HG02642 (cell line): Measurements from ENCODE around the gene PPP1R3D.
A peak's percentile ranks its signal among the peaks of the same experiment; 100 is the strongest.
"Not testable (repeated sequence)": the region's sequence is repeated elsewhere in the genome, so short reads cannot be mapped to it uniquely, and the experiment has no call there.

Experiments
- ATAC-seq: cut with Tn5 transposase; IDR thresholded peaks from one replicate; pipeline ENCODE4 v1.9.1; 2021; ENCODE audit warnings: mild to moderate bottlenecking; ENCODE audit not compliant: unreplicated experiment, poor library complexity

Gene PPP1R3D

GRCh38 chr20:59940129-59940955, at the start of gene PPP1R3D, which contains the start of gene FAM217B:
TSS of gene PPP1R3D (minus strand) at chr20:59940305. CDS start at chr20:59939931, 374 bp downstream.
TSS of gene FAM217B (plus strand) at chr20:59940389. CDS start at chr20:59943944, 3,555 bp downstream.
- ATAC-seq = peak; percentile 94

- ATAC-seq = no peak
These were observed 48.0 kb upstream of the PPP1R3D start for GRCh38 chr20:59988141-59988540.

GRCh38 chr20:59987135-59987534, 47.0 kb upstream of the PPP1R3D start:
- no peak for ATAC-seq

- ATAC-seq = no peak
These were observed 45.8 kb upstream of the PPP1R3D start for GRCh38 chr20:59985864-59986263.

GRCh38 chr20:59985164-59985563, 45.1 kb upstream of the PPP1R3D start:
- no peak for ATAC-seq

GRCh38 chr20:59984541-59984940, 44.4 kb upstream of the PPP1R3D start:
- no peak for ATAC-seq

- ATAC-seq = no peak
These were observed 43.0 kb upstream of the PPP1R3D start for GRCh38 chr20:59983076-59983475.

GRCh38 chr20:59977086-59977485, 37.0 kb upstream of the PPP1R3D start:
- no peak for ATAC-seq

- ATAC-seq = no peak
These were observed 36.2 kb upstream of the PPP1R3D start for GRCh38 chr20:59976156-59976782.

GRCh38 chr20:59972037-59972801, 32.1 kb upstream of the PPP1R3D start:
- no peak for ATAC-seq

- no peak for ATAC-seq
These were observed 31.3 kb upstream of the PPP1R3D start for GRCh38 chr20:59971428-59971827.

GRCh38 chr20:59966428-59966827, 26.3 kb upstream of the PPP1R3D start:
- ATAC-seq = no peak

GRCh38 chr20:59962155-59962554, 22.1 kb upstream of the PPP1R3D start:
- no peak for ATAC-seq

GRCh38 chr20:59961423-59961822, 21.3 kb upstream of the PPP1R3D start:
- ATAC-seq = no peak

GRCh38 chr20:59958626-59959025, 18.5 kb upstream of the PPP1R3D start:
- ATAC-seq = no peak

- no peak for ATAC-seq
These were observed 18.0 kb upstream of the PPP1R3D start, which contains the start of gene CDH26 for GRCh38 chr20:59958123-59958522. TSS of gene CDH26 (plus strand) at chr20:59958423. CDS start at chr20:59958727, 304 bp downstream.

- not testable (repeated sequence) for ATAC-seq
These were observed 17.5 kb upstream of the PPP1R3D start for GRCh38 chr20:59957568-59957967.

- no peak for ATAC-seq
These were observed 15.2 kb upstream of the PPP1R3D start for GRCh38 chr20:59955131-59955796.

- no peak for ATAC-seq
These were observed 14.6 kb upstream of the PPP1R3D start for GRCh38 chr20:59954718-59955117.

- no peak for ATAC-seq
These were observed 9.8 kb upstream of the PPP1R3D start for GRCh38 chr20:59949911-59950310.
